Aorta (tissue), 5 donors: ENCODE data around the gene HJURP. TPM values are rescaled to one million over a fixed set of nuclear protein-coding genes. Genes with fewer than 3 reads are reported as not detected.
A peak's percentile ranks its signal among the peaks of the same experiment; 100 is the strongest.

Experiments used
- ATAC-seq: fragments of 200-7000 bp; cut with Tn5 transposase; one replicate; pipeline ENCODE4 v1.9.1; 2022; ENCODE audit warnings: moderate library complexity; ENCODE audit not compliant: low FRiP score
- DNase-seq, 2 donors: peaks; one replicate each; pipeline ENCODE4 v3.0.0-alpha.2; 2020
- H3K27ac ChIP-seq, 2 donors: one replicate each; pipeline ENCODE4 v1.5.1; 2013; ENCODE audit warnings: low read length in 2 of 2, mild to moderate bottlenecking in 2 of 2, moderate library complexity in 2 of 2, control low read depth in 1 of 2, inconsistent platforms in 1 of 2, low read depth in 1 of 2
- H3K27me3 ChIP-seq, 2 donors: one replicate each; pipeline ENCODE4 v1.6.1; 2013; ENCODE audit warnings: control low read depth in 1 of 2, low read length in 1 of 2, mild to moderate bottlenecking in 1 of 2, moderate library complexity in 1 of 2; ENCODE audit not compliant: insufficient read depth in 2 of 2, control insufficient read depth in 1 of 2
- H3K36me3 ChIP-seq, 2 donors: one replicate each; pipeline ENCODE4 v1.6.1; 2013; ENCODE audit warnings: control low read depth in 1 of 2, low read length in 1 of 2, mild to moderate bottlenecking in 1 of 2; ENCODE audit not compliant: insufficient read depth in 2 of 2, control insufficient read depth in 1 of 2
- H3K4me1 ChIP-seq, 2 donors: one replicate each; pipeline ENCODE4 v1.6.1; 2013; ENCODE audit warnings: low read length in 2 of 2, control low read depth in 1 of 2, mild to moderate bottlenecking in 1 of 2, moderate library complexity in 1 of 2; ENCODE audit not compliant: insufficient read depth in 2 of 2, control insufficient read depth in 1 of 2
- H3K4me3 ChIP-seq, 2 donors: one replicate each; pipeline ENCODE4 v1.5.1; 2013; ENCODE audit warnings: low read length in 2 of 2, control low read depth in 1 of 2, mild to moderate bottlenecking in 1 of 2
- H3K9me3 ChIP-seq: one replicate; pipeline ENCODE4 v1.6.1; 2013; ENCODE audit warnings: mild to moderate bottlenecking, low read length; ENCODE audit not compliant: control insufficient read depth
- WGBS, 2 donors: extraction: QIAGEN DNeasy Blood & Tissue Kit; methylation state at CpG; one replicate each; pipeline ENCODE4 v1.1.7; 2013; 5-methylcytosine and 5-hydroxymethylcytosine counted together
- intact Hi-C, 2 donors: fragments of 100-400 bp; cut with DNase I; formaldehyde crosslinking; loops; one replicate each; pipeline versions ENCODE4 v1.14.2 to v1.15.0; 2022
- polyA plus RNA-seq, 2 donors: library from polyadenylated mRNA; stranded (reverse); fragments of 200-250 nt; gene quantifications; one replicate each; pipeline ENCODE4 v1.2.3, GENCODE V29; 2013
- total RNA-seq, 2 donors: library from RNA; stranded (reverse); fragmentation: NEBNext Ultra II Directional; extraction: Animal tissue kit (Norgen Biotek cat#: 25700); gene quantifications; one replicate each; pipeline ENCODE4 v1.2.1, GENCODE V29; 2021
- donor health status: healthy with polysubstance abuse.
- donor health status: Bipolar disorder and iron deficiency.
- donor health status: DM: no; HTN: no; CAD: no.
- donor health status: DM: no; HTN: no; CAD: no.
- donor health status: DM: yes; HTN: yes; CAD: no.

HJURP gene
- total and polyA plus RNA-seq, 4 donors, result 1.1 TPM; not detected in 2

DNA sequence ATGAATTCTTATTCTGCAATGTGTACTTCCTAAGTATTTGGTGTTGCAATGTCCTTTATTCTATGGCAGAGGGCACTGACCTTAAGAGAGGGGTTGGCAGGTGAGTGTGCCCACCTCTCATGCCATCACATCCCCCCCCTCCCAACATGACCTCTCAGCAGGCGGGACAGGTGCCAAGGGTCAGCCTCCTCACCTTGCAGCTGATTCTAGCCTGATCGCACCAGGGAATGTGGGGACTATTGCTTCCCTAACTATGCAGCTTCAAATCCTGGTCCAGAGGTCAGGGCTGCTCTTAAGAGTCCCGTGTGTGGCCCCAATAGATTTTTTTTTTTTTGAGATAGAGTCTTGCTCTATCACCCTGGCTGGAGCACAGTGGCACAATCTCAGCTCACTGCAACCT is 9.5 kb downstream of the HJURP start:
- H3K27me3 ChIP-seq, result no peaks in the 10 kb centered on the region
- no peaks in the 10 kb centered on the region for H3K36me3 ChIP-seq
- no peak overlapping the region for H3K27ac ChIP-seq
- no peaks in the 10 kb centered on the region for H3K9me3 ChIP-seq
- no peak overlapping the region for H3K4me3 ChIP-seq
- 91 to 92% methylated on average over 3 of the region's 3 CpGs for WGBS, 2 donors
- intact Hi-C loops, result no loop called here
- H3K4me1 ChIP-seq, result no peaks in the 10 kb centered on the region
- DNase-seq, result peak in 1 of 2 donors; percentile 48
- no peak for ATAC-seq

DNA sequence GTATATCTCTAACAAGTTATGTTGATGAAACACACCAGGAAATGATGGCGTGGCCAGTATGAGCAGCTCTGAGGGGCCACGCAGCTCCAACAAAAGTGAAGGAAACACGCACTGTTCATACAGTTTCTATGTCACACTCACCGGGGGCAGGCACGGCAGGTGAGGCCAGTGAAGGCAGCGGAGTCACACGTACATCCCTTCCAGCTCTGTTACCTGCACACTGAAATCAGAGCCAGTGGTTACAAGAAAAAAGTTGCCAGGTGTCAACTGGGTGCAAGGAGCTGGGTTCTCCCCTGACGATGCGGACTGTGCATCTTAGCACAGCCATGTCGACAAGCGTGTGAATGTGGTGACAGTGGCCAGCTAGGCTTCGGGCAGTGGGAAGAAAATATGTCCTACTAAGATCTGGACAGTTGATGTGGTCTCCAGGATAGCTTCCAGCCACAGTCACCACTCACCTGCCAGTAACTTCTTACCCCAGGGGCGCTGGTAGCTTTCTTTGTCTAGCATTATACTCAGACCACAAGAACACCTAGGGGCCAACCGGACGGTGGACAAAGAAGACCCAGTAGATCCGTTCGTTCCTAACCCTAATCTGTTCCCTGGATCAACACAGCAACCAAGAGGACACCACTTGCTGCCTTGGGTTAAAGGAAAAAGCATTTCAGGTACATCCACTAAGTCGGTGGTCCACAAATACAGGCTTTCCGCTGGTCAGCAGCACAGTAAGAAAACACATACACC is 10.1 kb downstream of the HJURP start:
- ATAC-seq (no peak), DNase-seq (peak in 1 of 2 donors; percentile 48)
- H3K27ac ChIP-seq, result no peak overlapping the region
- WGBS, 2 donors, result 92 to 94% methylated on average over 19 of the region's 19 CpGs
- H3K4me3 ChIP-seq, result no peak overlapping the region
- no peaks in the 10 kb centered on the region for H3K36me3 ChIP-seq
- H3K4me1 ChIP-seq, result no peaks in the 10 kb centered on the region
- H3K9me3 ChIP-seq, result no peaks in the 10 kb centered on the region
- intact Hi-C loops, result no loop called here
- no peaks in the 10 kb centered on the region for H3K27me3 ChIP-seq

- H3K9me3 ChIP-seq, result no peaks in the 10 kb centered on the region
- no peaks in the 10 kb centered on the region for H3K4me1 ChIP-seq
- no peaks in the 10 kb centered on the region for H3K27me3 ChIP-seq
- H3K36me3 ChIP-seq, result no peaks in the 10 kb centered on the region
- no peak overlapping the region for H3K4me3 ChIP-seq
- DNase-seq (peak in 1 of 2 donors; percentile 50), ATAC-seq (no peak)
- WGBS, 2 donors, result 95 to 96% methylated on average over 11 of the region's 11 CpGs
- no peak overlapping the region for H3K27ac ChIP-seq
- intact Hi-C loops, result no loop called here
These were observed 13.2 kb downstream of the HJURP start for GRCh38 chr2:233841183-233841582.

- Histone ChIP-seq H3K36me3 (no peaks in the 10 kb centered on the region), H3K27me3 (no peaks in the 10 kb centered on the region), H3K27ac (no peak overlapping the region), H3K4me3 (no peak overlapping the region), H3K9me3 (no peaks in the 10 kb centered on the region), H3K4me1 (no peaks in the 10 kb centered on the region)
- ATAC-seq (no peak), DNase-seq (peak in 1 of 2 donors; percentile 42)
- 94 to 95% methylated on average over 9 of the region's 9 CpGs for WGBS, 2 donors
- intact Hi-C loops, result no loop called here
These were observed 13.8 kb downstream of the HJURP start for GRCh38 chr2:233840520-233840919.

DNA sequence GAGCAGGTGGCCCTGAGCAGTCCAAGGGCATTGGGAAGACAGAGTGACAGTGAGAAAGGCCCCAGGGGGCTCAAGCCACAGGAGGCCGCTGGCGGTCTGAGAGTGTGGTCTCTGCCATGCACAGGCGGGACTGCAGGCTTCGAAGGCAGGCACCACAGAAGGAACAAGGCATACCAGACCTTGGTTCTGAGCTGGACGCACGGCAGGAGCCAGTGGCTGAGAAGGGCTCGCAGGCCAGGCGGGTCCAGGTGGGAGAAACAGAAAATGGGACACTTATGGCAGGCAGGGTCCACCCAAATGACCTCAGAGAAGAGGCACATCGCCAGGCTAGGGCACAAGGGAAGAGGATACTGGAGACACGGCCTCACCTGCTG is 14.9 kb downstream of the HJURP start:
- H3K27ac ChIP-seq, result no peak overlapping the region
- DNase-seq (peak in 1 of 2 donors; percentile 56), ATAC-seq (no peak)
- WGBS, 2 donors, result 96 to 97% methylated on average over 10 of the region's 10 CpGs
- H3K4me1 ChIP-seq, result no peaks in the 10 kb centered on the region
- intact Hi-C loops, result no loop called here
- no peaks in the 10 kb centered on the region for H3K9me3 ChIP-seq
- no peaks in the 10 kb centered on the region for H3K27me3 ChIP-seq
- H3K4me3 ChIP-seq, result no peak overlapping the region
- H3K36me3 ChIP-seq, result no peaks in the 10 kb centered on the region

DNA sequence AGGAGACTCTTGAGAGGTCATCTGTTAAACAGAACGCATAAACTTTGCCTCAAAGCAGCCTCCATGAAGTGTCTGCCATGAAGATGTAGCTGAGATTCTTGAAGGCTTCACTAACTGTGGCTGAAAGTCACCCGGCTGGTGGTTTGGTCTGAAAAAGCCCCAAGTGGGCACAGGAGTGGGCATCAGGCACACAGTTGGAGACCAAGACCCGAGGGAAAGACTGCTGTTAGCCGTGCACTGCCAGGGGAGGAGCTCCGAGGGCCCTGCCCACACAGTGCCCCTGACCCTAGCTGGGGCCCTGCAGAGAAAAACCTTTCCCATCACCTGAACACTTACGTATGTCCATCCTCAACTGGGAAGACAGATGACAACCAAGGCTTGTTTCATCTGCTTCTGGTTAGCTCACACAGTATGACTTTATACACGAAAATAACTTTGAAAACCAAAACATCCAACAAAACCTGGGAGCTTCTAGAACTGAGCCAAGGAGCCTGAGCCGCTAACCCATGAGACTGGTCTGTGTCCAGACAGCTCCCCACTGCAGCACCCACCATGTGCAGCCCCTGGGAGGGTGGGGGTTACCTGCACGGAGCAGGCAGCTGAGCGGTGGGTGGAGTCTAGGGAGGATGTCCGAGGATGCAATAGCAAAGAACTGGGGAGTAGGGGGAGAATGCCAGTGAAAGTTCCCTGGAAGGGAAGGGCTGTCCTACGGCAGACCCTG is 15.4 kb downstream of the HJURP start:
- Histone ChIP-seq H3K4me1 (no peaks in the 10 kb centered on the region), H3K27ac (no peak overlapping the region), H3K27me3 (no peaks in the 10 kb centered on the region), H3K4me3 (no peak overlapping the region), H3K36me3 (no peaks in the 10 kb centered on the region), H3K9me3 (no peaks in the 10 kb centered on the region)
- ATAC-seq, result no peak
- intact Hi-C loops, result no loop called here
- peak in 1 of 2 donors; percentile 51 for DNase-seq
- WGBS, 2 donors, result 77 to 80% methylated on average over 12 of the region's 12 CpGs

DNA sequence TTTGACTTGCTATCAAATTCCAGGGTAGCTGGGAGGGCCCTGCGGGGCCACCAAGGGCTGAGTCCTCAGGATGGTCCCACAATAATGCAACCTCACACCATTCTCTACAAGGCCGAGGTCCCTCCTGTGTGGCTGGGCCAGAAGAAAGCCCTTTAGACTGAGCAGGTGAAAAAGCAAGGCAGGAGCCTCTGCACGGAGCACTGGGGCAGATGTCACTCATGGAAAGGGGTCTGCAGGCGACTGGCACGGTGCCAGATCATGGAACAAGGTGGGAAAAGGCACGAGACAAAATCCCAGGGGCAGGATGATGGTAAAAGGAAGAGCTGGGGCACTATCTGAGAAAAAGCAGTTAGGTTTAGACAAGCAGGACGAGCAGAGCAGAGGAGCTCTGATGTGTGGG is 16.1 kb downstream of the HJURP start:
- 64 to 68% methylated on average over 7 of the region's 7 CpGs for WGBS, 2 donors
- Histone ChIP-seq H3K36me3 (no peaks in the 10 kb centered on the region), H3K27ac (no peak overlapping the region), H3K4me1 (no peaks in the 10 kb centered on the region), H3K9me3 (no peaks in the 10 kb centered on the region), H3K27me3 (no peaks in the 10 kb centered on the region), H3K4me3 (no peak overlapping the region)
- ATAC-seq (no peak), DNase-seq (peak in 1 of 2 donors; percentile 59)
- intact Hi-C loops, result no loop called here

- intact Hi-C loops, result no loop called here
- Histone ChIP-seq H3K9me3 (no peaks in the 10 kb centered on the region), H3K4me3 (no peak overlapping the region), H3K4me1 (no peaks in the 10 kb centered on the region), H3K27me3 (no peaks in the 10 kb centered on the region), H3K27ac (no peak overlapping the region), H3K36me3 (no peaks in the 10 kb centered on the region)
- 53 to 61% methylated on average over 9 of the region's 9 CpGs for WGBS, 2 donors
- no peak for DNase-seq
- ATAC-seq, result no peak
These were observed 16.6 kb downstream of the HJURP start for GRCh38 chr2:233837694-233838229.

- DNase-seq, result peak in 1 of 2 donors; percentile 12
- intact Hi-C loops, result no loop called here
- WGBS, 2 donors, result 96 to 98% methylated on average over 7 of the region's 7 CpGs
- Histone ChIP-seq H3K27me3 (no peaks in the 10 kb centered on the region), H3K27ac (no peak overlapping the region), H3K9me3 (no peaks in the 10 kb centered on the region), H3K4me3 (no peak overlapping the region), H3K36me3 (no peaks in the 10 kb centered on the region), H3K4me1 (no peaks in the 10 kb centered on the region)
- ATAC-seq, result no peak
These were observed 18.0 kb downstream of the HJURP start for GRCh38 chr2:233836359-233836758.
